Osteoblast (primary cell): ENCODE measurements around the gene MYH4. TPM values are rescaled to one million over a fixed set of nuclear protein-coding genes. Genes with fewer than 3 reads are reported as not detected.

ENCODE experiments used
- DNase-seq: peaks from one replicate; pipeline ENCODE4 v3.0.0; 2011; ENCODE audit warnings: low spot score, mixed read lengths; ENCODE audit not compliant: insufficient read length; ENCODE audit errors: missing footprints
- H2AFZ ChIP-seq: 2 replicates; pipeline ENCODE4 v1.6.0; 2011; ENCODE audit warnings: mild to moderate bottlenecking, low read length
- H3K27ac ChIP-seq: 2 replicates; pipeline ENCODE4 v1.5.1; 2011; ENCODE audit warnings: mild to moderate bottlenecking, low read depth, low read length, moderate library complexity
- H3K27me3 ChIP-seq: 2 replicates; pipeline ENCODE4 v1.6.0; 2012; ENCODE audit warnings: mild to moderate bottlenecking, control low read depth, inconsistent platforms, low read length, moderate library complexity; ENCODE audit not compliant: insufficient read depth
- H3K36me3 ChIP-seq: 2 replicates; pipeline ENCODE4 v1.5.1; 2011; ENCODE audit warnings: mild to moderate bottlenecking, low read length, control low read depth, moderate library complexity; ENCODE audit not compliant: insufficient read depth
- H3K4me1 ChIP-seq: 2 replicates; pipeline ENCODE4 v1.5.1; 2011; ENCODE audit warnings: mild to moderate bottlenecking, low read length, control low read depth, moderate library complexity; ENCODE audit not compliant: insufficient read depth
- H3K4me2 ChIP-seq: 2 replicates; pipeline ENCODE4 v1.6.0; 2011; ENCODE audit warnings: mild to moderate bottlenecking, low read length; ENCODE audit not compliant: insufficient read depth
- H3K4me3 ChIP-seq: fragments of 200-600 bp; sonication (generic); 3 replicates; pipeline ENCODE4 v1.5.1; 2012; ENCODE audit warnings: mild to moderate bottlenecking, low read length, inconsistent platforms; ENCODE audit not compliant: insufficient read depth
- H3K79me2 ChIP-seq: 2 replicates; pipeline ENCODE4 v1.6.0; 2012; ENCODE audit warnings: mild to moderate bottlenecking, low read length, control low read depth, inconsistent platforms; ENCODE audit not compliant: insufficient read depth
- H3K9me3 ChIP-seq: 2 replicates; pipeline ENCODE4 v1.5.1; 2011; ENCODE audit warnings: low read depth, low read length, control low read depth
- H4K20me1 ChIP-seq: 2 replicates; pipeline ENCODE4 v1.6.0; 2012; ENCODE audit warnings: mild to moderate bottlenecking, low read length, control low read depth; ENCODE audit not compliant: insufficient read depth
- CTCF ChIP-seq: IDR thresholded peaks from 2 replicates; pipeline ENCODE4 v1.5.1; 2011; ENCODE audit warnings: mild to moderate bottlenecking, low read depth, low read length, moderate library complexity; ENCODE audit errors: extremely low read depth
- total RNA-seq: library from RNA; depleted of rRNA; stranded (reverse); fragments of >200 nt; gene quantifications from 2 replicates; pipeline ENCODE4 v1.2.3, GENCODE V29; 2012

MYH4 gene
- total RNA-seq, 1 donor = not detected

- Histone ChIP-seq H3K4me3 (no peak overlapping the region), H3K36me3 (no peaks in the 10 kb centered on the region), H3K79me2 (no peaks in the 10 kb centered on the region), H3K4me2 (no peak overlapping the region), H2AFZ (no peak overlapping the region), H4K20me1 (no peaks in the 10 kb centered on the region), H3K4me1 (no peaks in the 10 kb centered on the region), H3K27me3 (no peaks in the 10 kb centered on the region), H3K27ac (no peak overlapping the region), H3K9me3 (peaks cover 2% of the 10 kb centered on the region)
- DNase-seq = no peak
- no peak for TF ChIP-seq CTCF
Measured at GRCh38 chr17:10417431-10417830, 51.9 kb downstream of the MYH4 start.

DNA sequence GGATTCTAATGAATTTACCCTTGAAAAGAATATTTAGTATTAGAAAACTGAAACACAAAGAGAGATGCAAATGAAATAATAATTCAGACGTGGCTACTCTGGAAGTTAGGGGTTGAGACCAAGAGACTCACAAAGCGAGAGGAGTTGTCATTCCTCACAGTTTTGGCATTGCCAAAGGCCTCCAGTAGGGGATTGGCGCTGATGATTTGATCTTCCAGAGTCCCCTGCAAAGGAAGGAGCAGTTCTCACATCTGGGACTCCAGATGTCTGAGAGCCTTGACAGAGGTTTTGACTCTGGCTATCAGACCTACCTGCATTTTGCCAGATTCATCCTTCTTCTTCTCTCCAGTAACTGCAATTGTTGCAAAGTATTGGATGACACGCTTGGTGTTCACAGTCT, 54.2 kb downstream of the MYH4 start:
- TF ChIP-seq CTCF = no peak
- H3K4me3 ChIP-seq = no peak overlapping the region
- no peaks in the 10 kb centered on the region for H3K27me3 ChIP-seq
- H4K20me1 ChIP-seq = no peaks in the 10 kb centered on the region
- H3K4me1 ChIP-seq = no peaks in the 10 kb centered on the region
- H3K36me3 ChIP-seq = no peaks in the 10 kb centered on the region
- no peak overlapping the region for H2AFZ ChIP-seq
- H3K4me2 ChIP-seq = no peak overlapping the region
- peaks cover 2% of the 10 kb centered on the region for H3K9me3 ChIP-seq
- no peaks in the 10 kb centered on the region for H3K79me2 ChIP-seq
- H3K27ac ChIP-seq = no peak overlapping the region
- no peak for DNase-seq

DNA sequence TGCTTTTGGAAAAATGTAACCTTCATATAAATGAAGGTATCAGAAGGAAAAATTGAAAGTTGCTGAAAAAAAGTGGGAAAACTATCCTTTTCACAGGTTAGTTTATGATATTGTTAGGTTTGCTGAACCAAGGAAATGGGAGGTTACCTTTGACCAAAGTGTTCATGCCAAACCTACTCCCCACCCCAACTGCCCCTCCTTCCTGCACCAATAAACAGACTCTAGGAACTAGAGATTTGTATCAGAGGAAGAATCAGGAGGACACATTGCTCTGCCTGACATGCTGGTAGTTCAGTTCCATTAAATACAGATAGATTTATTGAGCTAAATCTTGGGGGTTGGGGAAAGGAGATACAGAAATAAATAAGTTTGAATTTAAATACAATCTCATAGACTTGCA, 65.8 kb downstream of the MYH4 start:
- Histone ChIP-seq H3K9me3 (no peaks in the 10 kb centered on the region), H3K4me1 (no peaks in the 10 kb centered on the region)

DNA sequence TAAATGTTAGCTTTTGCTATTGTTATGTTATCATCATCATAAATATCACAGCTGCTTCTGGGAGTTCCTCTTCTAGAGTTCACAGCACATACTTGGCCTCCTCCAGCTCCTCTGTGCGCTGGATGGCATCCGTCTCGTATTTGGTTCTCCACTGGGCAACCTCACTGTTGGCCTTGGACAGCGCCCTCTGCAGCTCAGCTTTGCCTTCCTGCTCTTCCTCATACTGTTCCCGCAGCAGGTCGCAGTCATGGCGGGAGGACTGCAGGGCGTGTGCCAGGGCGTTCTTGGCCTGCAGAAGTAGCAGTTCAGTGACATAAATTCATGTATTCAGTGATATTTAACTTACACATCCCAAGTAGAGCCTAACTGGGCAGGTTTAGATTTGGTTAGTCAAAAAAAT, 71.0 kb downstream of the MYH4 start:
- no peak overlapping the region for H3K4me3 ChIP-seq
- no peaks in the 10 kb centered on the region for H3K27me3 ChIP-seq
- H4K20me1 ChIP-seq = no peaks in the 10 kb centered on the region
- H3K4me2 ChIP-seq = no peak overlapping the region
- no peaks in the 10 kb centered on the region for H3K79me2 ChIP-seq
- H3K36me3 ChIP-seq = no peaks in the 10 kb centered on the region
- H3K9me3 ChIP-seq = no peaks in the 10 kb centered on the region
- H2AFZ ChIP-seq = no peak overlapping the region
- H3K27ac ChIP-seq = no peak overlapping the region
- DNase-seq = no peak
- no peak for TF ChIP-seq CTCF
- H3K4me1 ChIP-seq = no peaks in the 10 kb centered on the region

More for the DNA sequence above, 65.8 kb downstream of the MYH4 start:
- no peak for DNase-seq
- Histone ChIP-seq H3K79me2 (no peaks in the 10 kb centered on the region), H3K36me3 (no peaks in the 10 kb centered on the region), H3K4me3 (no peak overlapping the region), H3K27me3 (no peaks in the 10 kb centered on the region), H4K20me1 (no peaks in the 10 kb centered on the region), H3K27ac (no peak overlapping the region), H3K4me2 (no peak overlapping the region), H2AFZ (no peak overlapping the region)
- no peak for TF ChIP-seq CTCF
